Activated T-helper 17 cell treated with anti-CD3 and anti-CD28 coated beads, Interleukin-2, amount 50 U/mL, for 72 hours (primary cell): Measurements from ENCODE around the gene MORN1. TPM values are rescaled to one million over a fixed set of nuclear protein-coding genes. Genes with fewer than 3 reads are reported as not detected.

ENCODE experiments used
- ATAC-seq: fragments of 150-1000 bp; cut with Tn5 transposase; replicated peaks from 2 replicates; pipeline ENCODE4 v1.10.0; 2021; ENCODE audit warnings: mild to moderate bottlenecking, moderate library complexity
- H3K27ac Mint-ChIP-seq: one replicate; pipeline ENCODE4 v1.8.0; 2022; ENCODE audit warnings: mixed read lengths
- H3K27me3 Mint-ChIP-seq: one replicate; pipeline ENCODE4 v1.8.0; 2022; ENCODE audit warnings: mixed read lengths
- H3K36me3 Mint-ChIP-seq: one replicate; pipeline ENCODE4 v1.8.0; 2022; ENCODE audit warnings: low read depth, mild to moderate bottlenecking, mixed read lengths
- H3K4me1 Mint-ChIP-seq: one replicate; pipeline ENCODE4 v1.8.0; 2022; ENCODE audit warnings: mixed read lengths
- H3K4me3 Mint-ChIP-seq: one replicate; pipeline ENCODE4 v1.8.0; 2022; ENCODE audit warnings: mild to moderate bottlenecking, mixed read lengths
- H3K9me3 Mint-ChIP-seq: one replicate; pipeline ENCODE4 v1.8.0; 2022; ENCODE audit warnings: mixed read lengths
- total RNA-seq, 2 donors: library from RNA; stranded (reverse); gene quantifications; one replicate each; pipeline ENCODE4 v1.2.3, GENCODE V29; 2022

Gene MORN1
- total RNA-seq, 2 donors from 2014 or later: 4.4 to 5.3 TPM

DNA sequence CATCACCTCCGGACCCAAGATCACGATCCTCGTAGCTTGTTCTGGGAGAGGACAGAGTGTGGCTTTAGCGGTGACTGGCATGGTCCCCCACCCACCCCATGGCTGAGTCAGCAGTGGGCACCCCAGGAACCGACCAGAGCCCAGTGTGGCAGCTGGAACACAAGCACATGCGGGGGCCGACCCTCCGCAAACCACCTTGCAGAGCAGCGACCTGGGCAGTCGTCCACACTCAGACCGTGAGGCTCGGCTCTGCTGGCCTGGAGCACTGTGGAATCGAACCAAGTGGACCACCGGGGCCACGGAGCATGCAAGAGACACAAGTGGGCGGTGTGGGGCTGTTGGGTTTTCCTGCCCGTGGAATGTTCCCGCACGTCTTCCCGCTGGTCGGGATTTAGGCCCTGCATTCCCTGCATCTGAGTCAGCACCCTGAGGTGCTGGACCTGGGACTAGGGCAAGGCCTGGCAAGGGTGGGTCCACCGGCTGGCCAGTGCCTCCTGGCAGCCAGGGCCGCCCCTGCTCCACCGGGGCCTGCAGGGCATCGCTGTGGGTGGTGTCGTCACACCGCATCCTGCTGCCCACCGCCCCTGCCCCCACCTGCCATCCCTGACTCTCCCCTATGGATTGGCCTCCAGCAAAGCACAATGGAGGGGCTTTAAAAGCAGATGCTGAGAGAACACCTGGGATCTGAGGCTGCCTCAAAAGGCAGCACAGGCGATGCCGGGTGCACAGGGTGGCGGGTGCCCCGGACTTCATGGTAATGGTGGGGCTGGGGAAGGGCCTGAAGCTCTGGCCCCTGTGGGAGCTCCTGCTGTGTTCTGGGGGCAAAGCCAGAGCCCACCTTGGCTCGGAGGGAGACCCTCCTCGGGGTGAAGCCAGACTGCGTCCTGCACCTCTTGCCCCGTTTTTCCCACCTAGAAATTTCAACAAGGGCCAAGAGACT lies 18.5 kb downstream of the MORN1 start:
- no peak overlapping the region for H3K27ac Mint-ChIP-seq
- H3K27me3 Mint-ChIP-seq: no peaks in the 10 kb centered on the region
- H3K4me3 Mint-ChIP-seq: no peak overlapping the region
- ATAC-seq: no peak
- no peaks in the 10 kb centered on the region for H3K4me1 Mint-ChIP-seq
- no peaks in the 10 kb centered on the region for H3K9me3 Mint-ChIP-seq
- no peaks in the 10 kb centered on the region for H3K36me3 Mint-ChIP-seq

DNA sequence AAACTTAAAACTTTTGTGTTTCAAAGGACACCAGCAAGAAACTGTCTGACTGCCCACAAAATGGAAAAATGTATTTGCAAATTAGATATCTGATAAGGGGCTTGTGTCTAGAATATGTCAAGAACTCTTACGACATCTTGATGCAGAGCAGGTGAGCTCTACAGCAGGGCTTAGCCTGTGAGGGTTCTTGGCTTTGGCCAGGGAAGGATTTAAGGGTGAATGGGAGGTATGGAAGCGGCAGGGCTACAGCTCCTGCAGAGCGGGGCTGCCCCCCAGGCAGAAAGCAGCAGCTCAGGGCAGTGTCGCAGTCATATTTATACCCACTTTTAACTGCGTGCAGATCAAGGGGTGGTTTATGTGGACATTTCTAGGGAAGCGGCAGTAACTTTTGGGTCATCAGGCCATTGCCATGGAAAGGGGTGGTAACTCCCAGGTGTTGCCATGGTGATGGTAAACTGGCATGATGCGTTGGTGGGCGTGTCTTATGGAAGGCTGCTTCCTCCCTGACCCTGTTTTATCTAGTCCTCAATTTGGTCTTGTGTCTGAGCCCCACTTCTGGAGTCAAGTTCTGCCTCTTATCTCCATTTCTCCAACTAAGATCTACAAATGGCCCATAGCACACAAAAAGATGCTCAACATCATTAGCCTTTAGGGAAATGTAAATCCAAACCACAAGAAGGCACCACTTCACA lies 23.2 kb downstream of the MORN1 start:
- Mint-ChIP-seq H3K9me3 (peaks cover 5% of the 10 kb centered on the region), H3K27me3 (no peaks in the 10 kb centered on the region), H3K4me3 (no peak overlapping the region), H3K36me3 (no peaks in the 10 kb centered on the region), H3K4me1 (no peaks in the 10 kb centered on the region), H3K27ac (no peak overlapping the region)
- no peak for ATAC-seq

DNA sequence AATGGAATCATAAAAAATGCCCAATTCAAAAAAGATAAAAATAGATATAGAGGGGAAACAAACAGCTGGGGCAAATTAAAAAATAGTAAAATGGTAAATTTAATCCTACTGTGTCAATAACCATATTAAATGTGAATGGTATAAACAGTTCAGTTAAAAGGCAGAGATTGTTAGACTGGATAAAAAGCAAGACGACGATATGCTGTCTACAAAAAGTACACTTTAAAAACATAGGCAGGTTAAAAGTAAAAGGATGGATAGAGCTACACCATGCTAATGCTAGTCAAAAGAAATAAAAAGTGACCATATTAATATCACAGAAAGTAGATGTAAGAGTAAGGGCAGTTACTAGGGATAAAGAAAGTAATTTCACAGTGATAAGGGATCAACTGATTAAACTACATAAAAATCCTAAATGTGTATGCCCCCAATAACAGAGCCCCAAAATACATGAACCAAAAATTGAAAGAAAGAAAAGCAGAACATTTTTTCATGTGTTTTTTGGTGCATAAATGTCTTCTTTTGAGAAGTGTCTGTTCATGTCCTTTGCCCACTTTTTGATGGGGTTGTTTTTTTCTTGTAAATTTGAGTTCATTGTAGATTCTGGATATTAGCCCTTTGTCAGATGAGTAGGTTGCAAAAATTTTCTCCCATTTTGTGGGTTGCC lies 27.4 kb downstream of the MORN1 start:
- no peaks in the 10 kb centered on the region for H3K4me1 Mint-ChIP-seq
- peaks cover 5% of the 10 kb centered on the region for H3K9me3 Mint-ChIP-seq
- ATAC-seq: no peak
- H3K36me3 Mint-ChIP-seq: no peaks in the 10 kb centered on the region
- no peaks in the 10 kb centered on the region for H3K27me3 Mint-ChIP-seq
- no peak overlapping the region for H3K4me3 Mint-ChIP-seq
- H3K27ac Mint-ChIP-seq: no peak overlapping the region

DNA sequence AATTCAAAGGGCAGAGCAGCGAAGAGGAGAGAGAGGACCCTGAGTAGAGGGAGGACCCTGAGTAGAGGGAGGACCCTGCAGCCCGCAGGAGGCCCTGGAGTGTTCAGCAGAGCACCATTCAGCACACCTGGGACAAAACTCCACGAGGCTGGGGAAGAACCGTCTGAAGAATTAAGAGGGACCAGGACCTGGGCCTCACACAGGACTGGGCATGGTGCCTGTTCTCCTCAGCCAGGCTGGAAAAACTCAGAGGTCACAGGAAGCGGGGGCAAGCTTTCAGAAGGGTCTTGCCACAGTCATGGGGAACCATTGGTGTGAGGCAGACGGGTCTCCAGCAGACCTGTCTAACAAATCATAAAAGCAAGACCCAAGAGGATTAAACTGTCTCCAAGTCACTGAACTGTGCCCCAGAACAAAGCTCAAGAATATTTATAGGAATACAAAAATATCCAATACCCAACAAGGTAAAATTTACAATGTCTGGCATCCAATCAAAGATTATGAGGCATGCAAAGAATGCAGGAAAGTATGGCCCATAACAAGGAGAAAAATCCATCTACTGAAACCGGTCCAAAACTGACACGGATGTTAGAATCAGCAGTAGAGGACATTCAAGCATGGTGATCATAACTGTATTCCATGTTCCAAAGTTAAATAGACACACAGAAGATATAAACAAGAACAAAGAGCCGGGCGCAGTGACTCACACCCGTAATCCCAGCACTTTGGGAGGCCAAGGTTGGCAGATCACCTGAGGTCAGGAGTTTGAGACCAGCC lies 30.6 kb downstream of the MORN1 start:
- Mint-ChIP-seq H3K4me1 (no peaks in the 10 kb centered on the region), H3K36me3 (no peaks in the 10 kb centered on the region), H3K27me3 (no peaks in the 10 kb centered on the region), H3K27ac (no peak overlapping the region), H3K9me3 (peaks cover 5% of the 10 kb centered on the region), H3K4me3 (no peak overlapping the region)
- ATAC-seq: no peak

DNA sequence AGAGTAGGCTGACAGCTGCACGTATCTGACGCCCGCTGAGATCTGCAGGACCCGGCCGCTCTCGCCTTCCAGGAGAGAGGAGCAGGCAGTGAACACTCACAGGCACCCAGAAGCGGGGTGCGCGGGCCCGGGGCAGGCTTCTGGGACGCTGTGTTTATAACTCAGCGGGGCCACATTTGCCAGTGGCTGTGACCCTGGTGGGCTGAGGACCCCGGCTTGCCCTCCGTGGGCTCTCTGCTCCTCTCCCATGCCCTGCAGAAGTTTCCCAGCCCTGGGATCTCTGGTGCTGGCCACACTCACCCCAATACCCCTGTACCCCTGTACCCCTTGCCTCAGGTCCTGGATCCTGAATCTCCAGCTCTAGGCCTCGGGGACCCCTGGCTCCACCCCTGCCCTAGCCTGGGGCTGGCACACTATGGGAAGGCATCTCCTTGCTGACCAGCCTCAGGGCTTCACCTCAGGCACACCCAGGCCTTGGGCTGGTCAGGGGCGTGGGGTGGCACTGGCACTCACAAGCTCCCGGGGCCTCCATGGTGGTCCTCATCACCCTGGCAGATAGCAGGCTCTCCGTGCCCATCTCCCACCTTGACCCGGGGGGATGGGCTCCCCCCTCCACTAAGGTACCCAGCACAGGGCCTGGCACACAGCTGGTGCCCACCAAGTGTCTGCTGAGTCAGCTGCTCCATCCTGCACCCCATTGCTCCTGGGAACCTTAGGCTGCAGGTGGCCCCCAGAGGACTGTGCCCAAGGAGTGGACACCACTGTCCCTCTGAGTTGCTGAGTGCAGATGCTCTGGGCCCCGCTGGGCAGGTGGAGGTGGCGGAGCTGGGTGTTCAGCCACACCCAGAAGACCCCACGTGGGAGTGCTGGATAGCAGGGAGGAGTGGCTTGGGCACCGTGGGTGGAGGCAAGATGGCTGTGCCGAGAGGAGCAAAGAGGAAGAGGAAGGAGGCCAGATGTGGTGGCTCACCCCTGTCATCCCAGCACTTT lies 32.4 kb downstream of the MORN1 start:
- H3K9me3 Mint-ChIP-seq: peaks cover 3% of the 10 kb centered on the region
- no peak overlapping the region for H3K27ac Mint-ChIP-seq

DNA sequence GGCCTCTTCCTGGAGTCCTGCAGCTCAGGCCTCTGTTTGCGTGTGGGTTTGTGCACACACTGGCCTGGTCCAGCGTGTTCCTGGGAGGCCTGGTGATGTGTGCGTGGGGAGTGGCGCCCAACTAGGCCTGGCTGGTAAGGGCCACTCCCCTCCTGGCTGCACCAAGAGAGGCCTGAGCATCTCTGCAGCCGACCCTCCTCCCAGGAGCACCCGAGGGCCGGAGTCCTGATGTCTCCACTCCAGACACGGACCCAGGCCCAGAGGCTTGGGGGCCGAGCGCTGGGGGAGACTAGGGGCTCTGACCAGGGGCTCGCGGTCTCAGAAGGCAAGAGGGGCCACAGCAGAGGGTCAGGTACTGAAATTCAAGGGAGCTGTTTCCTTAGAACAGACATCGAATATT lies 33.3 kb downstream of the MORN1 start:
- Mint-ChIP-seq H3K36me3 (no peaks in the 10 kb centered on the region), H3K4me3 (no peak overlapping the region), H3K9me3 (no peaks in the 10 kb centered on the region), H3K27me3 (no peaks in the 10 kb centered on the region), H3K4me1 (no peaks in the 10 kb centered on the region), H3K27ac (no peak overlapping the region)
- ATAC-seq: no peak

More for the DNA sequence above, 32.4 kb downstream of the MORN1 start:
- Mint-ChIP-seq H3K4me1 (no peaks in the 10 kb centered on the region), H3K36me3 (no peaks in the 10 kb centered on the region), H3K27me3 (no peaks in the 10 kb centered on the region), H3K4me3 (no peak overlapping the region)
- ATAC-seq: no peak

DNA sequence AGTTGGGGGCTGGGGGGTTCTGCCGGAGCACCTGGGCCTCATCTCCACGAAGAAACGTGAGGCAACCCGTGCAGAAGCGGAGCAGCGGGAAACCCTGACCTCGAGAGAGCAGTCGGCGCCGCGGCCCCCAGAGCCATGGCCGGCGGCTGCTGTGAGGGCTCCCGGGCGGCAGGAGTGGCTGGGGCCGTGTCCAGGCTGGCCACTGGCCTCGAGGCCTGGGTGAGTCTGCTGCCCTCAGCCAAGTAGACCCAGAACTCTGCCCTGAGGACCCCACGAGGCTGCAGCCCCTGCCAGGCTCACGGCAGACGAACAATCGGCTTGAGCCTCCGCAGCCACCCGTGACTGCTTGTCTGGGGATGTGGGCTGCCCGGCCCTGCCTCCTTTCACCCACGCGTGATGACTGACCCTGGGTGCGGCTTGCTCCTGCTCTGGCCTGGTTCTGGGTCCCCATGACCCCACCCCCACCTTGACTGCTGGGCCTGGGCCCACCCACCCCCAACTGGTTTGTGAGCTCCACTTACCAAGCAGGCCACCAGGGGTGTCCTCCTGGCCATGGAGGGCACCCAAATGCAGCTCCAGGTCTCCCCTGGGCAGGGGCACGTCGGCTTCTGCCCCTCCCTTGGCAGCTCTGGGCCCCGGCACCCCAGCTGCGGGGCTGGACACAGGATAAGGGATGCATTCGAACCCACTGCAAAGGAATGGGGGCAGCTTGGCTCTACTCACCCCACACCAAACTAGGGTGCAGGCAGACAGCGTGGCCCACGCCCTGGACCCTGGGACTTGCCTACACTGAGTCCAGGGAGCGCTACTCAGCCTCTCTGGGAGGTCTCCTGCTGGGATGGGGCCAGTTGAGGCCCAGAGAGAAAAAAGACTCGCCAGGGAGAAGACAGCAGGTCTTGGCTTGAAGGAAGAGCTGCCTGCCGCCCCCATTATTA lies 34.2 kb downstream of the MORN1 start:
- no peaks in the 10 kb centered on the region for H3K27me3 Mint-ChIP-seq
- ATAC-seq: no peak
- H3K4me1 Mint-ChIP-seq: no peaks in the 10 kb centered on the region
- H3K4me3 Mint-ChIP-seq: no peak overlapping the region
- H3K9me3 Mint-ChIP-seq: no peaks in the 10 kb centered on the region
- no peak overlapping the region for H3K27ac Mint-ChIP-seq
- H3K36me3 Mint-ChIP-seq: no peaks in the 10 kb centered on the region

DNA sequence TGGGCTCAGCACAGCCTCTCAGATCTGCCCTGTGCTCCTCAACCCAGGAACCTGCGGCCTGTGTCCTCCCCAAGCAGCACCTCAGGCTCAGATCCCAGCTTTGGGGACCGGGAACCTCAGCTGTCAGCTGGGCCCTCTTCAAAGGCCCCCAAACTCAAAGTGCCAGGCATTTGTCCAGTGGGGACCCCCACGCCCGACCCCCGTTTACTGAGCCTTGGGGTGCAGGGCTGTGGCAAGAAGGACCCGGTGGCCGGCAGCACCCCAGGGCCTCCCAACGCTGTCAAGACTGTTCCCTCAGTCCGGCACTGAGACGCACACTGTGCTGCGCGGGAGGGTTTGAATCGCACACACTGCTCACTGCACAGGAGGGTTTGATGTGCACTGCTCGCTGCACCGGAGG lies 35.0 kb downstream of the MORN1 start:
- Mint-ChIP-seq H3K27me3 (no peaks in the 10 kb centered on the region), H3K4me1 (no peaks in the 10 kb centered on the region), H3K36me3 (no peaks in the 10 kb centered on the region), H3K4me3 (no peak overlapping the region), H3K9me3 (no peaks in the 10 kb centered on the region), H3K27ac (no peak overlapping the region)
- ATAC-seq: no peak

DNA sequence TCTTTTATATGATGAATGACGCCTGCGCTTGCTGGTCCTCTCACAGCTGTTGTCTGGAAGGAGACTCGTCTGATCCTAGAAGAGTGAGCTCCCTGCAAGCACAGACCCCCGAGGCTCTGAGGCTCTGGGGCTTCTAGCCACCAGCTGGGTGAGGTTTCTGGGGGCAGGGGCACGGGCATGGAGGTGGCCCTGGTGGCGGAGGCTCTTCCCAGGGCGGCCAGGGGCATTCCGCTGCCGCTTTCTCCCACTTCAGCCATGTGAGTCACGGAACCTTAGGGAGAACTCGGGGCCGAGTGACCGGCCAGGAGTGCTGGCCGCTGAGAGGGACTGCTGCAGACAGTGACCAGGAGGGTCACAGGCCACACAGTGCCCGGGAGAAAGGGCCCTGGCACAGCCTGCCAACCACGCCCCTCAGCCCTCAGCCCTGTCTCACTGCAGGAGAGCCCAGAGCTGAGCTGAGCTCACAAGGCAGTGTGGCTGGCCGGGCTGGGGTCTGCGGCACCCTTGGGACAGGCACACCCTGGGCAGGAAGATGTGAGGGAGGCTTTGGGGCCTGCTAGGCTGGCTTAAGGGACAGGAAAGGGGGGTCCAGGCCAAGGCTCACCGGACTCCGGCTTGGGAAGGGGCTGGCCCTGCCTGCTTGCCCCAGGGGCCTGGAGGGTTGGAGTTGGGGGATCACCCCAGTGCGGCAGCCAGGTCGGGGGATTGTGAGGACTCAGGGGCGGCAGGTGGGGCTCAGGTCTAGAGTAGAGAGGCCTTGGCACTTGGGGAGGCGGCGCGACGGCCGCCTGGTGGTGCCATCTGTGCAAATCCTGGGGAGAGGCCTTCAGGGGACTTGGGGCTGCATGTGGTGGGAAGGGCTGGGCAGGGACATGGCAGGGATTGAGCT lies 35.7 kb downstream of the MORN1 start:
- Mint-ChIP-seq H3K4me1 (no peaks in the 10 kb centered on the region), H3K27me3 (no peaks in the 10 kb centered on the region), H3K4me3 (no peak overlapping the region), H3K27ac (no peak overlapping the region), H3K36me3 (no peaks in the 10 kb centered on the region), H3K9me3 (no peaks in the 10 kb centered on the region)
- ATAC-seq: no peak

DNA sequence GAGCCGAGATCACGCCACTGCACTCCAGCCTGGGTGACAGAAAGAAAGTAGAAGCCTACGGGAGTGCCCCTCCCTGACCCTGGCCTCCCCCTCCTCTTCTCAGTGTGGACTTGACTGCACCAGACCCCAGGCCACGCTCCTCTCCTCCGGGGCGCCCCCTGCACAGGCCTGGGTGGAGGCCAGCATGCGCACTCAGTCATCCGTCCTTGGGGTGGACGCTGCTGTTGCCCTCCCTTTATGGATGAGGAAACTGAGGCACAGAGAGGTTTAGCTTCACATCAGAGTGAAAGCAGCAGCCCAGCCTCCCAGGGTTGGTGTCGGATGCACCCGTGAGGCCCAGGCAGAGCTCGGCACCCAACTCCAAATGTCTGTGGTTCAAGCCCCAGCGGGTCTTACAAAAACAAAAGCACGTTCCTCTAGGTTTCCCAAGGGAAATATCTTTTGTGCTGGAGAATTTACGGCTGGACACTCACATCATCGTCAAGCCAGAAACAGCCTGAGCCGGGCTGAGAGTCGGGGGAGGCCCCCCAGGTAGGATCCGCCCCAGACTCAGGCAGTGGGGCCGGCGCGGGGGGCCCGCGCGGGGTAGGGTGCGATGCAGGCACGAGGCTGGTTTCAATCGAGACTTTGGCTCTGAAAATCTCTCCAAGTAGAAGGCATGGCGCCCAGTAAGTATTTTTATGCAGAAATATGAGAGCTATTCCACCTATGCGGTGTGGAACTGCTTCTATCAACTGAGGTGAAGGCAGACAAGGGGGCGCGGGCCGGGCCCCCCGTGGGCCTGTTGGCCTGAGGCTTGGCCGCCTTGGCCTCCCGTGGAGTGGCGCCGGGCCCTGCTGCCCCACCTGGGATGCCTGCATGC lies 36.6 kb downstream of the MORN1 start:
- H3K27me3 Mint-ChIP-seq: no peaks in the 10 kb centered on the region
- ATAC-seq: no peak
- H3K27ac Mint-ChIP-seq: no peak overlapping the region
- no peaks in the 10 kb centered on the region for H3K9me3 Mint-ChIP-seq
- no peaks in the 10 kb centered on the region for H3K36me3 Mint-ChIP-seq
- H3K4me3 Mint-ChIP-seq: no peak overlapping the region
- H3K4me1 Mint-ChIP-seq: no peaks in the 10 kb centered on the region
